Activated T-helper 2 cell treated with anti-CD3 and anti-CD28 coated beads, Interferon-gamma antibody, Interleukin-2, Interleukin-4, amounts not matched to agents 10 μg/mL and 5 μg/mL and 100 μg/mL, durations not matched to agents 14 hours and 24 hours and 36 hours (primary cell): ENCODE results near the gene ART4. TPM values are rescaled to one million over a fixed set of nuclear protein-coding genes. Genes with fewer than 3 reads are reported as not detected.
A peak's percentile ranks its signal among the peaks of the same experiment; 100 is the strongest.

Experiments used
- DNase-seq: peaks from one replicate; pipeline ENCODE4 v3.0.0; 2021; ENCODE audit warnings: low spot score
- H3K27ac Mint-ChIP-seq: one replicate; pipeline ENCODE4 v1.8.0; 2021; ENCODE audit warnings: mixed read lengths
- H3K27me3 Mint-ChIP-seq: one replicate; pipeline ENCODE4 v1.8.0; 2021; ENCODE audit warnings: low read depth, mixed read lengths
- H3K36me3 Mint-ChIP-seq: one replicate; pipeline ENCODE4 v1.8.0; 2021; ENCODE audit warnings: low read depth, mixed read lengths
- H3K4me1 Mint-ChIP-seq: one replicate; pipeline ENCODE4 v1.8.0; 2021; ENCODE audit warnings: low read depth, mixed read lengths
- H3K4me3 Mint-ChIP-seq: one replicate; pipeline ENCODE4 v1.8.0; 2021; ENCODE audit warnings: low read depth, mild to moderate bottlenecking, moderate library complexity, mixed read lengths
- H3K9me3 Mint-ChIP-seq: one replicate; pipeline ENCODE4 v1.8.0; 2021; ENCODE audit warnings: mixed read lengths
- intact Hi-C: fragments of 100-400 bp; cut with micrococcal nuclease; formaldehyde crosslinking; loops from one replicate; pipeline ENCODE4 v1.15.1; 2023
- total RNA-seq: library from RNA; stranded (reverse); gene quantifications from 2 replicates; pipeline ENCODE4 v1.2.3, GENCODE V29; 2022

ART4 gene
- total RNA-seq, 1 donor from 2014 or later, result not detected

DNA sequence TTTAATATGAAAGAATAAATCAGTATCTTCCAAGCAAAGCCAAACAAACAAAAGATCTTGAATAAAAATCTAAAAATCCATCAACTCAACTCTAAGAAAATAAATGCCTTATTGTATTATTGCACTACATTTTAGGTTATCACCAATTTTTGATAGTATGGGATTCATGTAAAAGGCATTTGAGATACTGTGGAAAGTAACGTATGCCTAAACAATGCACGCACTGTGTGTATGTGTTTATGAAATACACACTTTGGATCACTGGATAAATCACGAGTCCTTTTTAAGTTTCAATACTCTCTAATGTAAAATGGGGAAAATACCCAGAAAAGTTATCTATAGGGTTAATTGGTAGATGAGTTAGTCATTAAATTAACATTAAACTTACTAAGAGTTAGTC is 57.8 kb downstream of the ART4 start:
- DNase-seq, result no peak
- peaks cover 61% of the 10 kb centered on the region for H3K36me3 Mint-ChIP-seq
- H3K9me3 Mint-ChIP-seq, result no peaks in the 10 kb centered on the region
- peaks cover 4% of the 10 kb centered on the region for H3K4me1 Mint-ChIP-seq
- H3K27me3 Mint-ChIP-seq, result no peaks in the 10 kb centered on the region
- intact Hi-C loops, result no loop called here
- no peak overlapping the region for H3K27ac Mint-ChIP-seq
- no peak overlapping the region for H3K4me3 Mint-ChIP-seq

DNA sequence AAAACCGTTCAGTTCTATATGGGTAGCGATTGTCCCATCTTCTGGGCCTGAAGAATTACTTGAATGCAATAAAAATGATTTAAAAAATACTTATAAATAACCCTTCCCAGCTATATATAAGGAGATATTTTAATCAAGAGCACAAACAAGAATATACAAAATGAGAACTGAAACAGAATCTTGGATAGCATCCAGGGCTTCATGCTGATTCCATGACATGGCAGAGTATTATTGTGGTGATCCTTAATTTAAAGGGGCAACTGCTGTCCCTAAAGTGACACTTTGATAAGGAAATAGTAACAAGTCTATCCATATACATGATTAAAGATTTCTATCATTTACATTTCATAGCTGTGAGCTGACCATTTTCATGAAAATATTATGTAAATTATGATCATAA is 58.9 kb downstream of the ART4 start:
- H3K4me3 Mint-ChIP-seq, result no peak overlapping the region
- peaks cover 8% of the 10 kb centered on the region for H3K4me1 Mint-ChIP-seq
- DNase-seq, result no peak
- no peaks in the 10 kb centered on the region for H3K9me3 Mint-ChIP-seq
- peaks cover 50% of the 10 kb centered on the region for H3K36me3 Mint-ChIP-seq
- intact Hi-C loops, result no loop called here
- H3K27me3 Mint-ChIP-seq, result no peaks in the 10 kb centered on the region
- H3K27ac Mint-ChIP-seq, result no peak overlapping the region

DNA sequence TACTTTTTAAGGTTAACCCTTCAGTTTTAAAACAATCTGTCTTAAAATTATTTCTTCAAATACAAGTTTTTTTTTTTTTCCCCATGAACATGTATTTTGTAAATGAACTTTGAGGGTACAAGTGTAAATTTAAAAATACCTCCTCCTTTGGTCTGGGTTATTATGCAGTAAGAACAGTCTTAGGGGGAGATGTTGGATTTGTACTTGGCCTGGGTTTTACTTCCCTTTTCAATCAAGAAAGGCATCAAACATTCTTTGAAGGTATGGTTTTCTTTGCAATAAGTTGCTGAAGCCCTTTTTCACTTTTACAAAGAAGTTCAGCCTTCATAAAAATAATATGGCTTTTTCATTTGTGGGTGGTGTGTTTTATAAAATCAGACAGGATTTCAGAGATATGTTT is 60.6 kb downstream of the ART4 start:
- H3K36me3 Mint-ChIP-seq, result peaks cover 33% of the 10 kb centered on the region
- no peak overlapping the region for H3K27ac Mint-ChIP-seq
- no peaks in the 10 kb centered on the region for H3K27me3 Mint-ChIP-seq
- peaks cover 8% of the 10 kb centered on the region for H3K4me1 Mint-ChIP-seq
- no peaks in the 10 kb centered on the region for H3K9me3 Mint-ChIP-seq
- no peak for DNase-seq
- no peak overlapping the region for H3K4me3 Mint-ChIP-seq
- intact Hi-C loops, result no loop called here

DNA sequence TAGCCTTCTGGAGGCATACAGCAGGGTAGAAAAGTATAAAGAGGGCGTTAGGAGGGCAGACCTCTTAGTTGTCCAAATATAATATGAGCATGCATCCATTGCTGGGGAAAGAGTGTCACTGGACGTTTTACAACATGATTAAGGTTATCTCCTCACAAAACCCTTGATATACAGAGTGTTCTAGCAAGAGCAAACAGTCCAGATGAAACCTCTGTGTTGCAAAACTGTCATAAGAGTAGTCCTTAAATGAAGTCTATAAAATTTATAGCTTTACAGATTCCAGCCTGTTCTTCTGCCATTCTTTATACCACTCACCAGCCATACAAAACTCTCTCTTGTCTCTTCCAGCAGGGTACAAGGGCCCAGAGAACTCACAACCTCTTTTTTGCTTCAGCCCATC is 61.8 kb downstream of the ART4 start:
- no peak for DNase-seq
- no peaks in the 10 kb centered on the region for H3K27me3 Mint-ChIP-seq
- intact Hi-C loops, result no loop called here
- peaks cover 21% of the 10 kb centered on the region for H3K36me3 Mint-ChIP-seq
- H3K9me3 Mint-ChIP-seq, result no peaks in the 10 kb centered on the region
- peaks cover 12% of the 10 kb centered on the region for H3K4me1 Mint-ChIP-seq
- no peak overlapping the region for H3K27ac Mint-ChIP-seq
- no peak overlapping the region for H3K4me3 Mint-ChIP-seq

DNA sequence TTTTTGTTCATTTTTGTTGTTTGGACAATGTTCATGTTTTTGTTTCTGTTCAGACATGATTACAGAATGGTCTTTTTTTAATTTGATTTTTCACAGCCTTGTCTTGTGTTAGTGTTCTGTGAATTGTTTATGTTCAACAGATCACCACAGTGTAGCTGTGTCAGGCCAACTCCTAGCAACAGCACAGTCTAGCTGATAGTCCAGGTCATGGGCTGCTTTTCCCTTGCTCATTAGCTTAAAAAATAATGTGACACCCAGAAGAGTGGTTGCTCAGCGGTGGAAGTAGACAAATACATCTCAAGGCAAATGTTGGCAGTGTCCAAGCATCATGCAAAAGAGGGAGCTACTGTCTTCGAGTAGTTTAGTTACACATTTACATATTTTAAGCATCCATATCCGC is 62.5 kb downstream of the ART4 start:
- intact Hi-C loops, result no loop called here
- H3K4me1 Mint-ChIP-seq, result peaks cover 19% of the 10 kb centered on the region
- no peaks in the 10 kb centered on the region for H3K9me3 Mint-ChIP-seq
- H3K36me3 Mint-ChIP-seq, result peaks cover 20% of the 10 kb centered on the region
- no peak overlapping the region for H3K27ac Mint-ChIP-seq
- DNase-seq, result no peak
- no peak overlapping the region for H3K4me3 Mint-ChIP-seq
- no peaks in the 10 kb centered on the region for H3K27me3 Mint-ChIP-seq

DNA sequence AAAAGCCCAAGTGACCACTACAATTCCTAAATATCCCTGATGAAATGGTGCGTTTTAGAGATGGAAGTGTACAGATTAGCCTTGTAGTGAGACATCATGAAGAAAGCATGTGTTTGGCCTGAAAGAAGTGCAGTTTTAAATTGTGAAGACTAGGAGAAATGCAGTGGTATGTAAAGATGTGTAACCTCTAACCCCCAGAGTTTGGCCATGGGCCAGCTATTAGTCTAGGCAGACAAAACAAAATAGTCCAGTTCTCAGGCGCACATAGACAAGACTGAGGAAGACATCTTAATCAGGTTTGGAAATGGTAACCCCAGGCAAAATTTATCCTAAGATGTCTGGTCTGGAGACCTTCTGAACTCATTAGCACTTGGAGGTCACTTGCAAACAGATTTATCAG is 63.5 kb downstream of the ART4 start:
- intact Hi-C loops, result no loop called here
- Mint-ChIP-seq H3K4me3 (no peak overlapping the region), H3K4me1 (peaks cover 27% of the 10 kb centered on the region), H3K27ac (no peak overlapping the region), H3K9me3 (no peaks in the 10 kb centered on the region), H3K27me3 (no peaks in the 10 kb centered on the region), H3K36me3 (peaks cover 11% of the 10 kb centered on the region)
- DNase-seq, result no peak

DNA sequence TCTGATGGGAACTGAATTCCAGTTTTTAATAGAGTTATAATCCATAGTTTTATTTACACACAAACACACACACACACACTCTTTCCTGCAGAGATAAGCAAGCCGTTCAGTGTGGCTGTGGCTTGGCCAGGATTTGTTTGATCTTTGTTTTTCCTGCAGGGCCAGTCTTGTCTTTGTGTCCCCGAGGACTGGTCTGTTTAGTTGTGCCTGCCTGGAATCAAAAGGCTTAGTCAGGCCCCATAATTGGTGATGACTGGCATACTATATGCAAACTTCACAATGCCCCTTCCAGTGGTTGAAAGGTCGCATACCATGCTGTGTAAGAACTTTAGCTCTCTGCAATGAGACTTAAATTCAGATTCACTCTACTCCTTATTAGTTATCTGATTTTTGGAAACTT is 66.1 kb downstream of the ART4 start:
- H3K27ac Mint-ChIP-seq, result no peak overlapping the region
- no peak for DNase-seq
- no peak overlapping the region for H3K4me3 Mint-ChIP-seq
- H3K36me3 Mint-ChIP-seq, result no peaks in the 10 kb centered on the region
- no peaks in the 10 kb centered on the region for H3K9me3 Mint-ChIP-seq
- intact Hi-C loops, result no loop called here
- no peaks in the 10 kb centered on the region for H3K27me3 Mint-ChIP-seq
- peaks cover 42% of the 10 kb centered on the region for H3K4me1 Mint-ChIP-seq

DNA sequence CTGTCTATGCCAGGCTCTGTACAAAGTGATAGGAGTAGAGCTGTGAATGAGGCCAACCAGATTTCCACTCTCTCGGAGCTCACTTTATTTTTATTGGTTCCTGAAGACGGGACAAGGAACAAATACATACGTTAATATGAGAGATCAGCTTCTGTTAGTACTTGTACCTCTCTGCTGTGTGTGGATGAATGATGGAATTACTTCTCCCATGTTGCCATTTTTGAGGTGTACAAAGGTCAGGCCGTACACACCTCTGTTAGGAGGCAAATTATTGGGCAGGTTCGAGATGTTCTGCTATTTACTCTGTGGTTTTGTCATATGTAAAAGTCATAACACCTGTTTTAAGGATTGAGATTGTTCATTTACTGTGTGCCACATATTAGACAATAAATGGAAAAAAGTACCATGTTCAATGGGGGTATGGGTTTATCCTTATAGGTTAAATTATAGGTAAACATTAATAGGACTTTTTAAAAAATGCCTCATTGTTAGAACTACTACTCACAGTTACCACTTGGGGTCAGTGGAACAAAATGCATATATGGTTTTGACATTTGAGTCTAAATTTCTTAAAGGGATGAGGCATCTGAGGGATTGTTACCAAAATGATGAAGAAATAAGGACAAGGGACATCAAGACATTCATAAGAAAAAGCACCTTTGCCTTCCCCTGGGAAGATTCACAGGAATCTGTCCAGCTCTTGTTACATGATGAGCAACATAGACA is 66.9 kb downstream of the ART4 start:
- H3K9me3 Mint-ChIP-seq, result no peaks in the 10 kb centered on the region
- no peaks in the 10 kb centered on the region for H3K36me3 Mint-ChIP-seq
- H3K27me3 Mint-ChIP-seq, result no peaks in the 10 kb centered on the region
- H3K27ac Mint-ChIP-seq, result no peak overlapping the region
- H3K4me1 Mint-ChIP-seq, result peaks cover 49% of the 10 kb centered on the region
- peak overlapping the region; percentile 98 for H3K4me3 Mint-ChIP-seq
- intact Hi-C loops, result no loop called here
- no peak for DNase-seq

DNA sequence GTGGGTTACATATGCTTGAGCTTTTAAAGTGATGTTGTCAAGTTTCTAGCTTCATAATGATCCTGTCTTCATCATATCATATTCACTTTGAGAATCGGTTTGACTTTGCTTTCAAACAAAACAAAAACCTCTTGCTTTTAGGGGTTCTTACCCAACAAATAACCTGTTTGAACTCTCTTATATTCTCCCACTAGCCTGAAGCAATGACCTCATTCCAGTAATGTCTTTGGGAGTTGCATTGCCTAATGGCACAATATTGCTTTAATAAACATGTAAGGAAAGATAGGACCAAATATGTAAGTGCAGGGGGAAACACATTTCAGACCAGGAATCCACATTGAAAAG is 67.7 kb downstream of the ART4 start:
- Mint-ChIP-seq H3K36me3 (peaks cover under 1% of the 10 kb centered on the region), H3K27me3 (no peaks in the 10 kb centered on the region), H3K9me3 (no peaks in the 10 kb centered on the region), H3K4me1 (peaks cover 50% of the 10 kb centered on the region), H3K27ac (peak overlapping the region; percentile 98), H3K4me3 (peak overlapping the region; percentile 98)
- DNase-seq, result no peak
- intact Hi-C loops, result no loop called here

Other genes starting within 250 kb of the ART4 start
- gene GUCY2C, start 146.9 kb downstream of the ART4 start, total RNA-seq, result not detected in 2 replicates
- 128 and 134 TPM in 2 replicates for gene WBP11, start 40.0 kb downstream of the ART4 start, total RNA-seq
- gene C12orf60, start 39.9 kb downstream of the ART4 start, total RNA-seq, result 2.2 and 2.8 TPM in 2 replicates
- not detected in 2 replicates for gene SMCO3, start 29.3 kb downstream of the ART4 start, total RNA-seq
- gene MGP, start 42.3 kb upstream of the ART4 start, total RNA-seq, result not detected in 2 replicates
- 3.2 and 4.7 TPM in 2 replicates for gene ERP27, start 95.0 kb upstream of the ART4 start, total RNA-seq
- 535 and 561 TPM in 2 replicates for gene ARHGDIB, start 118.1 kb upstream of the ART4 start, total RNA-seq
- not detected in 2 replicates for gene PDE6H, start 129.5 kb upstream of the ART4 start, total RNA-seq